ENCODE measurements around the gene SLC7A14. TPM values are rescaled to one million over a fixed set of nuclear protein-coding genes. Genes with fewer than 3 reads are reported as not detected.

The SLC7A14 gene
- total RNA-seq, 2 experiments from 2014 or later: not detected

GRCh38 chr3:170508291-170508690, 77.6 kb downstream of the SLC7A14 start:
- ATAC-seq (no peak), DNase-seq (no peak)
- H3K36me3 Mint-ChIP-seq (ENCODE audit: low read depth): no peaks in the 10 kb centered on the region
- H3K9me3 Mint-ChIP-seq: no peaks in the 10 kb centered on the region
- H3K27ac Mint-ChIP-seq: no peak overlapping the region
- intact Hi-C loops (cut with micrococcal nuclease): no loop called here
- no peak for TF ChIP-seq CTCF (IDR thresholded peaks at IDR 0.05)
- ChIA-PET POLR2A (interaction anchor here (1.2 kb wide), 1 partner anchor 10 kb away, joined by 4 read pairs; no protein-coding TSS in a partner anchor), CTCF (no interaction called here)
- no peaks in the 10 kb centered on the region for H3K4me1 Mint-ChIP-seq (ENCODE audit: low read depth)
- H3K4me3 Mint-ChIP-seq: no peak overlapping the region
- H3K27me3 Mint-ChIP-seq: peaks cover 12% of the 10 kb centered on the region

GRCh38 chr3:170507063-170507462, 78.8 kb downstream of the SLC7A14 start:
- no peaks in the 10 kb centered on the region for H3K9me3 Mint-ChIP-seq
- no peak overlapping the region for H3K27ac Mint-ChIP-seq
- ChIA-PET CTCF (no interaction called here), POLR2A (no interaction called here)
- peaks cover 9% of the 10 kb centered on the region for H3K27me3 Mint-ChIP-seq
- intact Hi-C loops (cut with micrococcal nuclease): no loop called here
- no peak overlapping the region for H3K4me3 Mint-ChIP-seq
- no peak for TF ChIP-seq CTCF (IDR thresholded peaks at IDR 0.05)
- ATAC-seq (no peak), DNase-seq (no peak)
- no peaks in the 10 kb centered on the region for H3K36me3 Mint-ChIP-seq (ENCODE audit: low read depth)
- H3K4me1 Mint-ChIP-seq (ENCODE audit: low read depth): no peaks in the 10 kb centered on the region

- Mint-ChIP-seq H3K9me3 (no peaks in the 10 kb centered on the region), H3K36me3 (ENCODE audit: low read depth) (no peaks in the 10 kb centered on the region), H3K27me3 (peaks cover 11% of the 10 kb centered on the region), H3K27ac (no peak overlapping the region), H3K4me1 (ENCODE audit: low read depth) (no peaks in the 10 kb centered on the region), H3K4me3 (no peak overlapping the region)
- POLR2A ChIA-PET: no interaction called here
- ATAC-seq: no peak
- DNase-seq: no peak
- no peak for TF ChIP-seq CTCF (IDR thresholded peaks at IDR 0.05)
- intact Hi-C loops (cut with micrococcal nuclease): no loop called here
- CTCF ChIA-PET: no interaction called here
These were observed 79.3 kb downstream of the SLC7A14 start for GRCh38 chr3:170506556-170506955.

GRCh38 chr3:170502297-170502696, 83.6 kb downstream of the SLC7A14 start:
- H3K4me3 Mint-ChIP-seq: no peak overlapping the region
- no peak overlapping the region for H3K27ac Mint-ChIP-seq
- intact Hi-C loops (cut with micrococcal nuclease): no loop called here
- H3K4me1 Mint-ChIP-seq (ENCODE audit: low read depth): no peaks in the 10 kb centered on the region
- no peak for TF ChIP-seq CTCF (IDR thresholded peaks at IDR 0.05)
- no peak for ATAC-seq
- CTCF ChIA-PET: interaction anchor here (1.4 kb wide), 1 partner anchor 89 kb away, joined by 3 read pairs; no protein-coding TSS in a partner anchor
- no peaks in the 10 kb centered on the region for H3K9me3 Mint-ChIP-seq
- no peak for DNase-seq
- peaks cover 10% of the 10 kb centered on the region for H3K27me3 Mint-ChIP-seq
- no peaks in the 10 kb centered on the region for H3K36me3 Mint-ChIP-seq (ENCODE audit: low read depth)
- POLR2A ChIA-PET: no interaction called here

GRCh38 chr3:170500995-170501394, 84.9 kb downstream of the SLC7A14 start:
- ATAC-seq: no peak
- H3K4me3 Mint-ChIP-seq: no peak overlapping the region
- POLR2A ChIA-PET: no interaction called here
- CTCF ChIA-PET: interaction anchor here (0.7 kb wide), 1 partner anchor 13 kb away, joined by 3 read pairs; no protein-coding TSS in a partner anchor
- no peak for TF ChIP-seq CTCF (IDR thresholded peaks at IDR 0.05)
- intact Hi-C loops (cut with micrococcal nuclease): no loop called here
- H3K36me3 Mint-ChIP-seq (ENCODE audit: low read depth): no peaks in the 10 kb centered on the region
- no peaks in the 10 kb centered on the region for H3K9me3 Mint-ChIP-seq
- no peak overlapping the region for H3K27ac Mint-ChIP-seq
- H3K27me3 Mint-ChIP-seq: peaks cover 8% of the 10 kb centered on the region
- DNase-seq: no peak
- H3K4me1 Mint-ChIP-seq (ENCODE audit: low read depth): no peaks in the 10 kb centered on the region
